Loucy (cell line): Measurements from ENCODE around the gene PTPN3.

ENCODE experiments used
- H2AFZ ChIP-seq: fragments of 200-600 bp; sonication (generic); 2 replicates; pipeline ENCODE4 v1.6.0; 2016; ENCODE audit warnings: antibody characterized with exemption, mild to moderate bottlenecking, low read length, moderate library complexity
- H3F3A ChIP-seq: fragments of 200-600 bp; 2 replicates; pipeline ENCODE4 v1.6.0; 2016; ENCODE audit warnings: antibody characterized with exemption, low read depth, mild to moderate bottlenecking
- H3K27me3 ChIP-seq: fragments of 200-600 bp; sonication (generic); 2 replicates; pipeline ENCODE4 v1.6.1; 2014; ENCODE audit warnings: low read length, mild to moderate bottlenecking; ENCODE audit not compliant: insufficient read depth, poor library complexity, severe bottlenecking
- H3K36me3 ChIP-seq: fragments of 200-600 bp; sonication (generic); 2 replicates; pipeline ENCODE4 v1.6.1; 2016; ENCODE audit warnings: low read length; ENCODE audit not compliant: insufficient read depth
- H3K4me1 ChIP-seq: fragments of 200-600 bp; sonication (generic); 2 replicates; pipeline ENCODE4 v1.5.1; 2014; ENCODE audit warnings: low read length, mild to moderate bottlenecking; ENCODE audit not compliant: insufficient read depth, poor library complexity, severe bottlenecking
- H3K4me2 ChIP-seq: fragments of 200-600 bp; sonication (generic); 2 replicates; pipeline ENCODE4 v1.6.0; 2014; ENCODE audit warnings: antibody characterized with exemption, low read length, low read depth, mild to moderate bottlenecking; ENCODE audit not compliant: poor library complexity, severe bottlenecking
- H3K4me3 ChIP-seq: fragments of 200-600 bp; sonication (generic); 2 replicates; pipeline ENCODE4 v1.5.1; 2014; ENCODE audit warnings: low read length, mild to moderate bottlenecking, mixed read lengths; ENCODE audit not compliant: poor library complexity, severe bottlenecking
- H3K79me2 ChIP-seq: fragments of 200-600 bp; sonication (generic); 2 replicates; pipeline ENCODE4 v1.6.1; 2014; ENCODE audit warnings: low read length; ENCODE audit not compliant: insufficient read depth
- H3K9ac ChIP-seq: fragments of 200-600 bp; sonication (generic); 2 replicates; pipeline ENCODE4 v1.6.0; 2014; ENCODE audit warnings: mild to moderate bottlenecking, low read depth, low read length, moderate library complexity; ENCODE audit not compliant: poor library complexity, severe bottlenecking
- H3K9me2 ChIP-seq: fragments of 200-600 bp; sonication (generic); replicated peaks from 2 replicates; pipeline ENCODE4 v1.6.1; 2016; ENCODE audit warnings: low read depth, low read length, mixed read lengths
- H3K9me3 ChIP-seq: fragments of 200-600 bp; sonication (generic); 2 replicates; pipeline ENCODE4 v1.6.1; 2014; ENCODE audit warnings: mild to moderate bottlenecking, antibody characterized with exemption, low read length, low read depth; ENCODE audit not compliant: insufficient read depth
- H4K20me1 ChIP-seq: fragments of 200-600 bp; sonication (generic); 2 replicates; pipeline ENCODE4 v1.6.0; 2014; ENCODE audit warnings: antibody characterized with exemption, low read length, mild to moderate bottlenecking; ENCODE audit not compliant: insufficient read depth, poor library complexity, severe bottlenecking
- EZH2phosphoT487 ChIP-seq: fragments of 200-600 bp; IDR thresholded peaks from 2 replicates; pipeline ENCODE4 v1.6.1; 2018; ENCODE audit warnings: antibody characterized with exemption, mild to moderate bottlenecking, moderate library complexity, borderline replicate concordance
- TF ChIP-seq, protein P1 (sequence below): fragments of 200-600 bp; sonication (generic); conservative IDR thresholded peaks from 2 replicates; pipeline ENCODE4 v1.5.1; 2014; ENCODE audit warnings: mild to moderate bottlenecking, antibody characterized with exemption, low read length

The PTPN3 gene

GRCh38 chr9:109440117-109440515 is 58.0 kb downstream of the PTPN3 start:
- H3K27me3 ChIP-seq = no peaks in the 10 kb centered on the region
- peak overlapping the region; percentile 30; the same call in 1 of the 2 replicates for H2AFZ ChIP-seq
- no peaks in the 10 kb centered on the region for H3K9me2 ChIP-seq
- H3K79me2 ChIP-seq = no peaks in the 10 kb centered on the region
- peaks cover 17% of the 10 kb centered on the region for H3K4me1 ChIP-seq
- H3K4me3 ChIP-seq = peak overlapping the region; percentile 31
- no peaks in the 10 kb centered on the region for H3K9me3 ChIP-seq
- H3K9ac ChIP-seq = no peak overlapping the region
- H4K20me1 ChIP-seq = no peaks in the 10 kb centered on the region
- TF ChIP-seq, protein P1, sequence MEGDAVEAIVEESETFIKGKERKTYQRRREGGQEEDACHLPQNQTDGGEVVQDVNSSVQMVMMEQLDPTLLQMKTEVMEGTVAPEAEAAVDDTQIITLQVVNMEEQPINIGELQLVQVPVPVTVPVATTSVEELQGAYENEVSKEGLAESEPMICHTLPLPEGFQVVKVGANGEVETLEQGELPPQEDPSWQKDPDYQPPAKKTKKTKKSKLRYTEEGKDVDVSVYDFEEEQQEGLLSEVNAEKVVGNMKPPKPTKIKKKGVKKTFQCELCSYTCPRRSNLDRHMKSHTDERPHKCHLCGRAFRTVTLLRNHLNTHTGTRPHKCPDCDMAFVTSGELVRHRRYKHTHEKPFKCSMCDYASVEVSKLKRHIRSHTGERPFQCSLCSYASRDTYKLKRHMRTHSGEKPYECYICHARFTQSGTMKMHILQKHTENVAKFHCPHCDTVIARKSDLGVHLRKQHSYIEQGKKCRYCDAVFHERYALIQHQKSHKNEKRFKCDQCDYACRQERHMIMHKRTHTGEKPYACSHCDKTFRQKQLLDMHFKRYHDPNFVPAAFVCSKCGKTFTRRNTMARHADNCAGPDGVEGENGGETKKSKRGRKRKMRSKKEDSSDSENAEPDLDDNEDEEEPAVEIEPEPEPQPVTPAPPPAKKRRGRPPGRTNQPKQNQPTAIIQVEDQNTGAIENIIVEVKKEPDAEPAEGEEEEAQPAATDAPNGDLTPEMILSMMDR = no peak
- peak overlapping the region; percentile 57 for H3K4me2 ChIP-seq
- H3K36me3 ChIP-seq = no peaks in the 10 kb centered on the region
- H3F3A ChIP-seq = no peaks in the 10 kb centered on the region

DNA sequence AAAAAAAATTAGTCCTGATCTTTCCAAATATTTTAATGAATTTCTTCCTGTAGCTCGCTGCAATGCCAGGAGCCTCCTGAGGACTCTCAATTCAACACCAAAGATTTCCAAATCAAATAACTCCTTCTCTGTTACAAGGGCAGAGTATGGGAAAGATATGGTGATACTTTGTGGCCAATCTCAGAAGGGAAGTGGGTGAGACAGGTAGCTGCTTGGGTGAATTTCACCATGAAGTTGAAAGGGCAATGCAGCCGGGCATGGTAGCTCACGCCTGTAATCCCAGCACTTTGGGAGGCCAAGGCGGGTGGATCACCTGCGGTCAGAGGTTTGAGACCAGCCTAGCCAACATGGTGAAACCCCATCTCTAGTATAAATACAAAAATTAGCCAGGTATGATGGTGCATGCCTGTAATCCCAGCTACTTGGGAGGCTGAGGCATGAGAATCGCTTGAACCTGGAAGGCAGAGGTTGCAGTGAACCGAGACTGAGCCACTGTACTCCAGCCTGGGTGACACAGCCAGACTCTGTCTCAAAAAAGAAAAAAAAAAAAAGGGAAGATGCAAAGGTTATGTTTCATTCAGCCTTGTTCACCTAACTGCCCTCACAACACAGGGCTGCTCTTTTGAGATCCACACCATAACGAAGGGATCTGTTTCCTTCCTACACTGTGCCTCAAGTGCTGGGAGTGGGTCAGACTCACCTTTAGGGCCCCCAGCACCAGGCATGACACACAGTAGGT is 58.6 kb downstream of the PTPN3 start:
- TF ChIP-seq, protein P1 = no peak
- TF ChIP-seq EZH2phosphoT487 = no peak
- Histone ChIP-seq H3K79me2 (no peaks in the 10 kb centered on the region), H3K9ac (no peak overlapping the region), H3K4me3 (no peak overlapping the region), H2AFZ (no peak overlapping the region), H3K4me1 (peaks cover 17% of the 10 kb centered on the region), H3K27me3 (no peaks in the 10 kb centered on the region), H4K20me1 (no peaks in the 10 kb centered on the region), H3K9me2 (no peaks in the 10 kb centered on the region), H3K4me2 (peak overlapping the region; percentile 57), H3F3A (no peaks in the 10 kb centered on the region), H3K9me3 (no peaks in the 10 kb centered on the region), H3K36me3 (no peaks in the 10 kb centered on the region)

DNA sequence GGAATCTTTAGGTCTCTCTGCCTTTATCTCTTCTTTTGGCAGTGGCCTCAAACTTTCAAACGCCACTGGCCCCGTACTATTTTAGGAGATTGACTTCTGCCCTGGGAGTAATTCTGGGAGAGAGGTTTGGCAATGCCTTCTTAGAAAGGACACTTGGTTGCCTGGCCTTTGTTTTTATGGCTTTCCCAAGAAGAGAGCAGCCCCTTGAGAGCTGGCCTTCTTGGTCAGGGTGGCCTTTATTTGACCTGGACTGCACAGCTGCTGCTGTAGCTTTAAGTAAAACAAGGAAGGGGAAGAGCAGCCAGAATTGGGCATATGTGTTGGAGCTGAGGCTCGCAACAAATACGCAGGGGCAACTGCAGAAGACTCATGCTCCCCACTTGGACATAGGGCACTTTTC is 60.8 kb downstream of the PTPN3 start:
- H3K9me2 ChIP-seq = no peaks in the 10 kb centered on the region
- no peaks in the 10 kb centered on the region for H4K20me1 ChIP-seq
- no peak overlapping the region for H2AFZ ChIP-seq
- H3K27me3 ChIP-seq = no peaks in the 10 kb centered on the region
- no peak overlapping the region for H3K4me2 ChIP-seq
- no peak overlapping the region for H3K4me3 ChIP-seq
- H3K4me1 ChIP-seq = peaks cover 17% of the 10 kb centered on the region
- TF ChIP-seq, protein P1 = no peak
- TF ChIP-seq EZH2phosphoT487 = no peak
- no peaks in the 10 kb centered on the region for H3K79me2 ChIP-seq
- H3K9me3 ChIP-seq = no peaks in the 10 kb centered on the region
- no peaks in the 10 kb centered on the region for H3F3A ChIP-seq
- no peak overlapping the region for H3K9ac ChIP-seq
- H3K36me3 ChIP-seq = no peaks in the 10 kb centered on the region
